Progenitor cell of endocrine pancreas (in vitro differentiated cells): Measurements from ENCODE around the gene ADK. TPM values are rescaled to one million over a fixed set of nuclear protein-coding genes. Genes with fewer than 3 reads are reported as not detected.
"Not testable (repeated sequence)": the region's sequence is repeated elsewhere in the genome, so short reads cannot be mapped to it uniquely, and the experiment has no call there.

Experiments
- DNase-seq: peaks from one replicate; pipeline ENCODE4 v3.0.0; 2021; ENCODE audit warnings: low spot score; ENCODE audit not compliant: unreplicated experiment
- H3K27ac Mint-ChIP-seq: 2 replicates; pipeline ENCODE4 v1.8.0; 2021; ENCODE audit warnings: mild to moderate bottlenecking, moderate library complexity, mixed read lengths
- H3K27me3 Mint-ChIP-seq: 2 replicates; pipeline ENCODE4 v1.8.0; 2021; ENCODE audit warnings: mixed read lengths
- H3K36me3 Mint-ChIP-seq: 2 replicates; pipeline ENCODE4 v1.8.0; 2022; ENCODE audit warnings: mixed read lengths; ENCODE audit not compliant: insufficient read depth
- H3K4me1 Mint-ChIP-seq: 2 replicates; pipeline ENCODE4 v1.8.0; 2021; ENCODE audit warnings: low read depth, mixed read lengths
- H3K4me3 Mint-ChIP-seq: 2 replicates; pipeline ENCODE4 v1.8.0; 2021; ENCODE audit warnings: low read depth, mild to moderate bottlenecking, moderate library complexity, mixed read lengths
- H3K9me3 Mint-ChIP-seq: 2 replicates; pipeline ENCODE4 v1.8.0; 2021; ENCODE audit warnings: low read depth, mixed read lengths
- total RNA-seq: library from RNA; stranded (reverse); gene quantifications from 2 replicates; pipeline ENCODE4 v1.2.1, GENCODE V29; 2021
- TF ChIP-seq, protein P1 (sequence below): fragments of 200-600 bp; sonication (generic); IDR thresholded peaks from one replicate; pipeline ENCODE4 v1.5.0; 2021; ENCODE audit warnings: antibody characterized with exemption, mild to moderate bottlenecking; ENCODE audit not compliant: unreplicated experiment

The ADK gene
- total RNA-seq, 1 donor from 2014 or later, result 20.7 TPM

DNA sequence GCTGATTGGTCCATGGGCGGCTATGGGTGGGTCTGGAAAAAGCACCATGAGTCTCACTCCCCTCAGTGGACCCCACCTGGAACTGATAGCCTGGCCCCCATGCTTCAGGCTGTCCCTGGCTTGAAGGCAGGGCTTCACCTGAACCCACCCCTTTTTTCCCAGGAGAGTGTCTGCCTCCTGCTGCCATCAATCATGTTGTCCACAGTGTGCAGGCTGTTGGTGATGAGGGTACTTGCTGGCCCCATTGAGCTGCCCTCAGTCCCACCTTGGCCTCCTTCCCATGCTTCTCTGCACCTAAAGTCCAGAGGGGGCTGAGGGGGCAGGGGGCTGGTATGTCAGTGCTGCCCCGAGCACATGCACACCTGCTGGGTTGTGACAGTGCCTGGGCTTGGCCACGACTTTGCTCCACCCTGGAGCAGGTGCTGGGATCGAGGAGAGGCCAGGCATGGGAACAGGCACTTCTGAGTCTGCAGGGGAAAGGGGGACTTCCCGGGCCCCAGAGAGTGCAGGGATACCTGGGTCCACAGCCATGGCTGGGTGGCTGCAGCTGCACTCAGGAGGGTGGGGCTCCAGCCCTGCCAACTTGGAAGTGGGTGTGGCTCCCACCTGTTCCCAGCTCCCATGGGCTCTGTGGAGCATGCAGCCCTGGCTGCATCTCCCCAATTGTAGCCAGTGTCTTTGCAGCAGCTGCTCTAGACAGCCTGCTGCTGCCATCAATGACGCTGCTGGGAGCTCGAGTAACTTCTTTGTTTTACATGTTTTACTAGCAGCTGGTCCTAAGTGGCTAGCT lies 56.9 kb downstream of the ADK start:
- DNase-seq, result no peak
- Mint-ChIP-seq H3K27ac (peak overlapping the region; percentile 85), H3K4me3 (no peak overlapping the region), H3K9me3 (no peaks in the 10 kb centered on the region), H3K36me3 (peaks cover 2% of the 10 kb centered on the region), H3K4me1 (no peaks in the 10 kb centered on the region), H3K27me3 (no peaks in the 10 kb centered on the region)
- TF ChIP-seq, protein P1, sequence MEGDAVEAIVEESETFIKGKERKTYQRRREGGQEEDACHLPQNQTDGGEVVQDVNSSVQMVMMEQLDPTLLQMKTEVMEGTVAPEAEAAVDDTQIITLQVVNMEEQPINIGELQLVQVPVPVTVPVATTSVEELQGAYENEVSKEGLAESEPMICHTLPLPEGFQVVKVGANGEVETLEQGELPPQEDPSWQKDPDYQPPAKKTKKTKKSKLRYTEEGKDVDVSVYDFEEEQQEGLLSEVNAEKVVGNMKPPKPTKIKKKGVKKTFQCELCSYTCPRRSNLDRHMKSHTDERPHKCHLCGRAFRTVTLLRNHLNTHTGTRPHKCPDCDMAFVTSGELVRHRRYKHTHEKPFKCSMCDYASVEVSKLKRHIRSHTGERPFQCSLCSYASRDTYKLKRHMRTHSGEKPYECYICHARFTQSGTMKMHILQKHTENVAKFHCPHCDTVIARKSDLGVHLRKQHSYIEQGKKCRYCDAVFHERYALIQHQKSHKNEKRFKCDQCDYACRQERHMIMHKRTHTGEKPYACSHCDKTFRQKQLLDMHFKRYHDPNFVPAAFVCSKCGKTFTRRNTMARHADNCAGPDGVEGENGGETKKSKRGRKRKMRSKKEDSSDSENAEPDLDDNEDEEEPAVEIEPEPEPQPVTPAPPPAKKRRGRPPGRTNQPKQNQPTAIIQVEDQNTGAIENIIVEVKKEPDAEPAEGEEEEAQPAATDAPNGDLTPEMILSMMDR, result no peak

DNA sequence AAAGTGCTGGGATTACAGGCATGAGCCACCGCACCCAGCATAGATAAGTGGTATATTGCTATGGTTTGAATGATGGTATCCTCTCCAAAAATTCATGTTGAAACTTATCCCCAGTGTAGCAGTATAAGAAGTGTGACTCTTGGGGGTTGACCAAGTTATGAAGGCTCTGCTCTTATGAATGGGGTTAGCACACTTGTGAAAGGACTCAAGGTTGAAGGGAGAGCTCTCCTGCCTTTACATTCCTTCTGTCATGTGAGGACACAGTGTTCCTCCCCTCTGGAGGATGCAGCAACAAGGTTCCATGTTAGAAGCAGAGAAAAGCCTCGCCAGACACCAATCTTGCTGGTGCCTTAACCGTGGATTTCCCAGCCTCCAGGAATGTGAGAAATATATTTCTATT lies 58.0 kb downstream of the ADK start:
- Mint-ChIP-seq H3K4me1 (peaks cover 2% of the 10 kb centered on the region), H3K27ac (no peak overlapping the region), H3K36me3 (peaks cover 2% of the 10 kb centered on the region), H3K27me3 (no peaks in the 10 kb centered on the region), H3K4me3 (no peak overlapping the region), H3K9me3 (no peaks in the 10 kb centered on the region)
- TF ChIP-seq, protein P1, result no peak
- DNase-seq, result no peak

DNA sequence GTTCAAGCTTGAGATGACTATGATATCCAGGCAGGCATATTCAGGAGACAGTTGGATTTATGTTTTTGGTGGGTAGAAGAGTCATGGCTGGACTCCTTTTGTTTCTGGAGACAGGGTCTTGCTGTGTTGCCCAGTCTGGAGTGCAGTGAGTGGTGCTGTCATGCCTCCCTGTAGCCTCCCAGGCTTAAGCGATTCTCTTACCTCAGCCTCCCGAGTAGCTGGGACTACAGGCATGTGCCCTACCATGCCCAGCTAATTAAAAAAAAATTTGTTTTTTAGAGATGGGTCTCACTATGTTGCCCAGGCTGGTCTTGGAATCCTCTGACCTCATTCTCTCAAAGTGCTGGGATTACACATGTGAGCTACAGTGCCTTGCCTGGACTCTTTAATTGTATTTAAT lies 62.0 kb downstream of the ADK start:
- no peak overlapping the region for H3K4me3 Mint-ChIP-seq
- peaks cover 2% of the 10 kb centered on the region for H3K4me1 Mint-ChIP-seq
- H3K27me3 Mint-ChIP-seq, result no peaks in the 10 kb centered on the region
- TF ChIP-seq, protein P1, result no peak
- DNase-seq, result no peak
- peaks cover 9% of the 10 kb centered on the region for H3K36me3 Mint-ChIP-seq
- no peak overlapping the region for H3K27ac Mint-ChIP-seq
- H3K9me3 Mint-ChIP-seq, result peaks cover 2% of the 10 kb centered on the region

DNA sequence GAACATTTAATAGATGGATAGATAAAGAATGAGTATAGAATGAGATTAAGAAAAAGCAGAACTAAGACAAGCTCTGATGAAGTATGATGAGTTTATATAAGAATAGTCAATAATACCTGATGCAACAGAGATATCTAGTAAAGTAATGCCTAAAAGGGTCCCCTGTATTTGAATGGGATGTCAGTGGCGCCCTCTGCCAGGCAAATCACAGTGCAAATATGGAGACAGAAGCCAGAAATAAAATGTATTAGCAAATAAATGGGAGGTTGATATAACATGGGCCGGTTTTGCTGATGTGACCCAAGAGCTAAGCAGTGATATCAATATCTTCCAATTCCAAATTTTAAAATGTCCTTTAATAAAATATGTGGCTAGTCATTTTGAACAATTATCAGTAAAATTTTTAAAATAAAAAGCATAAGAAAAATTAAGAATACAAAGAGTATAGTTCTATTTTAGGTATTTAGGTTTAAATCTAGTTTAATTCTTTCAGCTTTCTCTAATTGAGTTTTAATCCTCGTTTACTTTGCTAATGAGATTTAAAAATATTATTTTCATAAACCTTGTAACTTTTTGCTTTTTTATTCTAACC lies 62.6 kb downstream of the ADK start:
- peaks cover 12% of the 10 kb centered on the region for H3K36me3 Mint-ChIP-seq
- H3K27ac Mint-ChIP-seq, result no peak overlapping the region
- peaks cover 6% of the 10 kb centered on the region for H3K9me3 Mint-ChIP-seq
- peaks cover 2% of the 10 kb centered on the region for H3K4me1 Mint-ChIP-seq
- DNase-seq, result no peak
- TF ChIP-seq, protein P1, result peak; percentile 42
- no peaks in the 10 kb centered on the region for H3K27me3 Mint-ChIP-seq
- H3K4me3 Mint-ChIP-seq, result no peak overlapping the region

DNA sequence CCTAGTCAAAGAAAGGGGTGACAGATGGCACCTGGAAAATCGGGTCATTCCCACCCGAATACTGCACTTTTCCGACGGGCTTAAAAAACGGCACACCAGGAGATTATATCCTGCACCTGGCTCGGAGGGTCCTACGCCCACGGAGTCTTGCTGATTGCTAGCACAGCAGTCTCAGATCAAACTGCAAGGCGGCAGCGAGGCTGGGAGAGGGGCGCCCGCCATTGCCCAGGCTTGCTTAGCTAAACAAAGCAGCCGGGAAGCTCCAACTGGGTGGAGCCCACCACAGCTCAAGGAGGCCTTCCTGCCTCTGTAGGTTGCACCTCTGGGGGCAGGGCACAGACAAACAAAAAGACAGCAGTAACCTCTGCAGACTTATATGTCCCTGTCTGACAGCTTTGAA lies 66.1 kb downstream of the ADK start:
- not testable (repeated sequence) for H3K27ac Mint-ChIP-seq, DNase-seq

DNA sequence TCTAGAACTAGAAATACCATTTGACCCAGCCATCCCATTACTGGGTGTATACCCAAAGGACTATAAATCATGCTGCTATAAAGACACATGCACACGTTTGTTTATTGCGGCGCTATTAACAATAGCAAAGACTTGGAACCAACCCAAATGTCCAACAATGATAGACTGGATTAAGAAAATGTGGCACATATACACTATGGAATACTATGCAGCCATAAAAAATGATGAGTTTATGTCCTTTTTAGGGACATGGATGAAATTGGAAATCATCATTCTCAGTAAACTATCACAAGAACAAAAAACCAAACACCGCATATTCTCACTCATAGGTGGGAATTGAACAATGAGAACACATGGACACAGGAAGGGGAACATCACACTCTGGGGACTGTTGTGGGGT lies 71.4 kb downstream of the ADK start:
- H3K27ac Mint-ChIP-seq, H3K36me3 Mint-ChIP-seq, DNase-seq, H3K9me3 Mint-ChIP-seq, H3K4me1 Mint-ChIP-seq, H3K4me3 Mint-ChIP-seq, H3K27me3 Mint-ChIP-seq: not testable (repeated sequence)

More for the DNA sequence above, 66.1 kb downstream of the ADK start:
- H3K9me3 Mint-ChIP-seq, H3K4me3 Mint-ChIP-seq, H3K4me1 Mint-ChIP-seq, H3K27me3 Mint-ChIP-seq: not testable (repeated sequence)
- H3K36me3 Mint-ChIP-seq, result peaks cover 11% of the 10 kb centered on the region
